SK-N-SH (cell line): ENCODE data around the gene SF3B1.

ENCODE experiments used
- EP300 ChIP-seq, 2 experiments: IDR thresholded peaks; 2 replicates each; pipeline versions ENCODE4 v1.4.0 to v1.6.1; 2012; ENCODE audit warnings: borderline replicate concordance in 1 of 2, low read depth in 1 of 2, low read length in 1 of 2
- FOXM1 ChIP-seq: IDR thresholded peaks from 2 replicates; pipeline ENCODE4 v1.4.0; 2012; ENCODE audit warnings: low read depth, mild to moderate bottlenecking
- GABPA ChIP-seq: IDR thresholded peaks from 2 replicates; pipeline ENCODE4 v1.4.0; 2012; ENCODE audit warnings: low read depth, mild to moderate bottlenecking
- MXI1 ChIP-seq: IDR thresholded peaks from 2 replicates; pipeline ENCODE4 v1.6.1; 2012; ENCODE audit warnings: mild to moderate bottlenecking, low read depth, low read length, improper control_type of control experiment
- NRF1 ChIP-seq: IDR thresholded peaks from 2 replicates; pipeline ENCODE4 v1.6.1; 2012; ENCODE audit warnings: low read depth, mild to moderate bottlenecking, low read length
- POLR2AphosphoS5 ChIP-seq: IDR thresholded peaks from 2 replicates; pipeline ENCODE4 v1.6.1; 2012; ENCODE audit warnings: low read depth, low read length
- RCOR1 ChIP-seq: fragments of 150-350 bp; IDR thresholded peaks from 2 replicates; pipeline ENCODE4 v1.6.1; 2017; ENCODE audit warnings: antibody characterized with exemption, low read length
- RFX5 ChIP-seq: IDR thresholded peaks from 2 replicates; pipeline ENCODE4 v1.6.1; 2012; ENCODE audit warnings: mild to moderate bottlenecking, improper control_type of control experiment, low read length
- SIN3A ChIP-seq: IDR thresholded peaks from 2 replicates; pipeline ENCODE4 v1.6.1; 2012; ENCODE audit warnings: low read depth, mild to moderate bottlenecking, low read length, moderate library complexity, borderline replicate concordance
- SMC3 ChIP-seq: IDR thresholded peaks from 2 replicates; pipeline ENCODE4 v1.6.1; 2012; ENCODE audit warnings: low read depth, low read length, improper control_type of control experiment
- TF ChIP-seq, protein P1 (sequence below): fragments of 200-600 bp; sonication (generic); IDR thresholded peaks from 2 replicates; pipeline ENCODE4 v1.6.1; 2017; ENCODE audit warnings: antibody characterized with exemption, mild to moderate bottlenecking, moderate library complexity
- TF ChIP-seq, protein P2 (sequence below): IDR thresholded peaks from 2 replicates; pipeline ENCODE4 v1.6.1; 2012; ENCODE audit warnings: mild to moderate bottlenecking, low read depth, low read length, moderate library complexity
- TF ChIP-seq, protein P3 (sequence below): IDR thresholded peaks from 2 replicates; pipeline ENCODE4 v1.4.0; 2012; ENCODE audit warnings: low read depth
- TF ChIP-seq, protein P4 (sequence below): IDR thresholded peaks from 2 replicates; pipeline ENCODE4 v1.4.0; 2012; ENCODE audit warnings: low read depth, borderline replicate concordance

DNA sequence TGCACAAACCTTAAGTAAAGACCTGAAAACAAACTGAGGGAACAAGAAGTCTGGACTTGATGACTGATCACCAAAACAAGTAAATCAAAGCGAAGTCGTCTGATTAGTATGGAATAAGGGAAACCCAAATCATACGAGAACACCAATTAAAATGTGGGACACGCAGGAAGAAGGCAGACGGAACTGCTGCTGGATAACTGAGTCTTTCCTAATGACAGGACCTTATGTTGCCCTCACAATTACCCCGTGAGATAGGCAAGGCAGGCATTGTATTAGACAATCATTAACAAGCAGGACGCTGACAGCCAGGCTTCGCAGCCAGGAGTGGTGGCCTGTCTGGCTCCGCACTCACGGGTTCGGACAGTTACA is 17.9 kb upstream of the SF3B1 start:
- TF ChIP-seq, protein P1, sequence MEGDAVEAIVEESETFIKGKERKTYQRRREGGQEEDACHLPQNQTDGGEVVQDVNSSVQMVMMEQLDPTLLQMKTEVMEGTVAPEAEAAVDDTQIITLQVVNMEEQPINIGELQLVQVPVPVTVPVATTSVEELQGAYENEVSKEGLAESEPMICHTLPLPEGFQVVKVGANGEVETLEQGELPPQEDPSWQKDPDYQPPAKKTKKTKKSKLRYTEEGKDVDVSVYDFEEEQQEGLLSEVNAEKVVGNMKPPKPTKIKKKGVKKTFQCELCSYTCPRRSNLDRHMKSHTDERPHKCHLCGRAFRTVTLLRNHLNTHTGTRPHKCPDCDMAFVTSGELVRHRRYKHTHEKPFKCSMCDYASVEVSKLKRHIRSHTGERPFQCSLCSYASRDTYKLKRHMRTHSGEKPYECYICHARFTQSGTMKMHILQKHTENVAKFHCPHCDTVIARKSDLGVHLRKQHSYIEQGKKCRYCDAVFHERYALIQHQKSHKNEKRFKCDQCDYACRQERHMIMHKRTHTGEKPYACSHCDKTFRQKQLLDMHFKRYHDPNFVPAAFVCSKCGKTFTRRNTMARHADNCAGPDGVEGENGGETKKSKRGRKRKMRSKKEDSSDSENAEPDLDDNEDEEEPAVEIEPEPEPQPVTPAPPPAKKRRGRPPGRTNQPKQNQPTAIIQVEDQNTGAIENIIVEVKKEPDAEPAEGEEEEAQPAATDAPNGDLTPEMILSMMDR = no peak
- no peak for TF ChIP-seq GABPA
- no peak for TF ChIP-seq EP300 (IDR thresholded peaks at IDR 0.05; ENCODE audit: borderline replicate concordance in 1 of 2, low read depth in 1 of 2, low read length in 1 of 2)
- no peak; the same call in 1 of the 2 replicates for TF ChIP-seq POLR2AphosphoS5
- TF ChIP-seq, protein P2, sequence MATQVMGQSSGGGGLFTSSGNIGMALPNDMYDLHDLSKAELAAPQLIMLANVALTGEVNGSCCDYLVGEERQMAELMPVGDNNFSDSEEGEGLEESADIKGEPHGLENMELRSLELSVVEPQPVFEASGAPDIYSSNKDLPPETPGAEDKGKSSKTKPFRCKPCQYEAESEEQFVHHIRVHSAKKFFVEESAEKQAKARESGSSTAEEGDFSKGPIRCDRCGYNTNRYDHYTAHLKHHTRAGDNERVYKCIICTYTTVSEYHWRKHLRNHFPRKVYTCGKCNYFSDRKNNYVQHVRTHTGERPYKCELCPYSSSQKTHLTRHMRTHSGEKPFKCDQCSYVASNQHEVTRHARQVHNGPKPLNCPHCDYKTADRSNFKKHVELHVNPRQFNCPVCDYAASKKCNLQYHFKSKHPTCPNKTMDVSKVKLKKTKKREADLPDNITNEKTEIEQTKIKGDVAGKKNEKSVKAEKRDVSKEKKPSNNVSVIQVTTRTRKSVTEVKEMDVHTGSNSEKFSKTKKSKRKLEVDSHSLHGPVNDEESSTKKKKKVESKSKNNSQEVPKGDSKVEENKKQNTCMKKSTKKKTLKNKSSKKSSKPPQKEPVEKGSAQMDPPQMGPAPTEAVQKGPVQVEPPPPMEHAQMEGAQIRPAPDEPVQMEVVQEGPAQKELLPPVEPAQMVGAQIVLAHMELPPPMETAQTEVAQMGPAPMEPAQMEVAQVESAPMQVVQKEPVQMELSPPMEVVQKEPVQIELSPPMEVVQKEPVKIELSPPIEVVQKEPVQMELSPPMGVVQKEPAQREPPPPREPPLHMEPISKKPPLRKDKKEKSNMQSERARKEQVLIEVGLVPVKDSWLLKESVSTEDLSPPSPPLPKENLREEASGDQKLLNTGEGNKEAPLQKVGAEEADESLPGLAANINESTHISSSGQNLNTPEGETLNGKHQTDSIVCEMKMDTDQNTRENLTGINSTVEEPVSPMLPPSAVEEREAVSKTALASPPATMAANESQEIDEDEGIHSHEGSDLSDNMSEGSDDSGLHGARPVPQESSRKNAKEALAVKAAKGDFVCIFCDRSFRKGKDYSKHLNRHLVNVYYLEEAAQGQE = no peak
- no peak for TF ChIP-seq NRF1
- TF ChIP-seq, protein P3, sequence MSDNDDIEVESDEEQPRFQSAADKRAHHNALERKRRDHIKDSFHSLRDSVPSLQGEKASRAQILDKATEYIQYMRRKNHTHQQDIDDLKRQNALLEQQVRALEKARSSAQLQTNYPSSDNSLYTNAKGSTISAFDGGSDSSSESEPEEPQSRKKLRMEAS = no peak
- TF ChIP-seq, protein P4, sequence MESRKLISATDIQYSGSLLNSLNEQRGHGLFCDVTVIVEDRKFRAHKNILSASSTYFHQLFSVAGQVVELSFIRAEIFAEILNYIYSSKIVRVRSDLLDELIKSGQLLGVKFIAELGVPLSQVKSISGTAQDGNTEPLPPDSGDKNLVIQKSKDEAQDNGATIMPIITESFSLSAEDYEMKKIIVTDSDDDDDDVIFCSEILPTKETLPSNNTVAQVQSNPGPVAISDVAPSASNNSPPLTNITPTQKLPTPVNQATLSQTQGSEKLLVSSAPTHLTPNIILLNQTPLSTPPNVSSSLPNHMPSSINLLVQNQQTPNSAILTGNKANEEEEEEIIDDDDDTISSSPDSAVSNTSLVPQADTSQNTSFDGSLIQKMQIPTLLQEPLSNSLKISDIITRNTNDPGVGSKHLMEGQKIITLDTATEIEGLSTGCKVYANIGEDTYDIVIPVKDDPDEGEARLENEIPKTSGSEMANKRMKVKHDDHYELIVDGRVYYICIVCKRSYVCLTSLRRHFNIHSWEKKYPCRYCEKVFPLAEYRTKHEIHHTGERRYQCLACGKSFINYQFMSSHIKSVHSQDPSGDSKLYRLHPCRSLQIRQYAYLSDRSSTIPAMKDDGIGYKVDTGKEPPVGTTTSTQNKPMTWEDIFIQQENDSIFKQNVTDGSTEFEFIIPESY = no peak
- no peak for TF ChIP-seq MXI1
- no peak for TF ChIP-seq RCOR1
- TF ChIP-seq SMC3 = no peak
- no peak for TF ChIP-seq SIN3A
- no peak for TF ChIP-seq FOXM1
- no peak for TF ChIP-seq RFX5
